WERI-Rb-1 (cell line): ENCODE results near the gene SH3RF3.

Experiments
- DNase-seq: peaks from one replicate; pipeline ENCODE4 v3.0.0-alpha.2; 2020
- H3K27ac ChIP-seq: fragments of 250-450 bp; sonication (Bioruptor Pico); 2 replicates; pipeline ENCODE4 v1.5.1; 2020; ENCODE audit warnings: mild to moderate bottlenecking, moderate library complexity
- H3K27me3 ChIP-seq: fragments of 250-450 bp; sonication (Bioruptor Pico); 2 replicates; pipeline ENCODE4 v1.5.1; 2021; ENCODE audit warnings: mild to moderate bottlenecking, low read depth, moderate library complexity; ENCODE audit not compliant: insufficient read depth, severe bottlenecking
- H3K36me3 ChIP-seq: fragments of 250-450 bp; sonication (Bioruptor Pico); 2 replicates; pipeline ENCODE4 v1.5.1; 2020; ENCODE audit warnings: mild to moderate bottlenecking, moderate library complexity
- H3K4me3 ChIP-seq: 2 replicates; pipeline ENCODE4 v1.5.1; 2011; ENCODE audit warnings: low read depth, mild to moderate bottlenecking, control low read depth, low read length
- H3K9me3 ChIP-seq: fragments of 250-450 bp; sonication (Bioruptor Pico); 2 replicates; pipeline ENCODE4 v1.5.1; 2021; ENCODE audit warnings: mild to moderate bottlenecking, moderate library complexity; ENCODE audit not compliant: severe bottlenecking
- CTCF ChIP-seq: IDR thresholded peaks from 2 replicates; pipeline ENCODE4 v1.5.1; 2011; ENCODE audit warnings: low read depth, mild to moderate bottlenecking, control low read depth, inconsistent platforms, low read length

Gene SH3RF3

GRCh38 chr2:109419960-109420370 lies 291.0 kb downstream of the SH3RF3 start:
- TF ChIP-seq CTCF: no peak
- H3K36me3 ChIP-seq: no peaks in the 10 kb centered on the region
- no peak for DNase-seq

GRCh38 chr2:109421101-109421500 lies 292.1 kb downstream of the SH3RF3 start:
- no peaks in the 10 kb centered on the region for H3K9me3 ChIP-seq
- H3K36me3 ChIP-seq: no peaks in the 10 kb centered on the region
- no peak overlapping the region for H3K4me3 ChIP-seq
- no peaks in the 10 kb centered on the region for H3K27me3 ChIP-seq
- no peak overlapping the region for H3K27ac ChIP-seq
- DNase-seq: no peak
- TF ChIP-seq CTCF: no peak

More at GRCh38 chr2:109419960-109420370, 291.0 kb downstream of the SH3RF3 start:
- Histone ChIP-seq H3K4me3 (no peak overlapping the region), H3K9me3 (no peaks in the 10 kb centered on the region), H3K27me3 (no peaks in the 10 kb centered on the region), H3K27ac (no peak overlapping the region)

GRCh38 chr2:109421642-109422041 lies 292.6 kb downstream of the SH3RF3 start:
- Histone ChIP-seq H3K27me3 (no peaks in the 10 kb centered on the region), H3K9me3 (no peaks in the 10 kb centered on the region), H3K4me3 (no peak overlapping the region), H3K27ac (no peak overlapping the region), H3K36me3 (no peaks in the 10 kb centered on the region)
- no peak for TF ChIP-seq CTCF
- DNase-seq: no peak

GRCh38 chr2:109422071-109422757 lies 293.2 kb downstream of the SH3RF3 start:
- H3K36me3 ChIP-seq: no peaks in the 10 kb centered on the region
- DNase-seq: peak; percentile 51
- no peaks in the 10 kb centered on the region for H3K9me3 ChIP-seq
- no peak for TF ChIP-seq CTCF
- no peak overlapping the region for H3K27ac ChIP-seq
- H3K27me3 ChIP-seq: no peaks in the 10 kb centered on the region
- H3K4me3 ChIP-seq: no peak overlapping the region

- DNase-seq: no peak
- H3K4me3 ChIP-seq: no peak overlapping the region
- no peak overlapping the region for H3K27ac ChIP-seq
- no peaks in the 10 kb centered on the region for H3K27me3 ChIP-seq
- no peak for TF ChIP-seq CTCF
- no peaks in the 10 kb centered on the region for H3K36me3 ChIP-seq
- no peaks in the 10 kb centered on the region for H3K9me3 ChIP-seq
Measured at GRCh38 chr2:109422758-109423500, 293.9 kb downstream of the SH3RF3 start.
